MG63 (cell line): Measurements from ENCODE around the gene PALLD. TPM values are rescaled to one million over a fixed set of nuclear protein-coding genes. Genes with fewer than 3 reads are reported as not detected.
A peak's percentile ranks its signal among the peaks of the same experiment; 100 is the strongest.

Experiments
- DNase-seq: peaks from one replicate; pipeline ENCODE4 v3.0.0-alpha.2; 2020
- H3K27me3 ChIP-seq: fragments of 250-450 bp; sonication (Bioruptor Pico); 2 replicates; pipeline ENCODE4 v1.5.1; 2020; ENCODE audit warnings: mild to moderate bottlenecking, moderate library complexity
- H3K36me3 ChIP-seq: fragments of 250-450 bp; sonication (Bioruptor Pico); 2 replicates; pipeline ENCODE4 v1.5.1; 2020; ENCODE audit warnings: mild to moderate bottlenecking, moderate library complexity
- H3K4me3 ChIP-seq: fragments of 250-450 bp; sonication (Bioruptor Pico); 2 replicates; pipeline ENCODE4 v1.5.1; 2020; ENCODE audit warnings: mild to moderate bottlenecking, moderate library complexity
- H3K9me3 ChIP-seq: fragments of 250-450 bp; sonication (Bioruptor Pico); 2 replicates; pipeline ENCODE4 v1.5.1; 2020; ENCODE audit warnings: mild to moderate bottlenecking, moderate library complexity
- total RNA-seq: library from RNA; depleted of rRNA; stranded (reverse); fragments of >200 nt; shearing (Covaris generic); gene quantifications from 2 replicates; pipeline ENCODE4 v1.2.3, GENCODE V29; 2014; ENCODE audit warnings: low replicate concordance

The PALLD gene
- total RNA-seq, 1 experiment from 2014 or later: 40.2 TPM

DNA sequence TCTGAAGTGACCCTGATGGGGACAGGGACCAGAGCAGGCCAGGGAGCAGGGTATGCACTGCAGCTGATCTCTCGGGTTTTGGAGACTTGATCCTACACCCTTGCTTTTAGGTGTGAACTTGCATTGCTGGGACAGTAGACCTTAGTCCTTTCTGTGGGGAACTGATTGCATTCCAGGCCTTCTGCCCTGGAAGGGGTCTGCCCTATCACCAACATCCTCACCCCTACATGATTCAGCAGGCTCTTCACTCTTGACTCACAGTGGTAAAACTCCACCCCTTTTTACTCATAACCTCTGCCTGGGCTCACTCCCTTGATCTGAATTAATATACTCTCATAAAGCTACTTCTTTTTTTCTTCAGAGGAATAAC lies 10.0 kb upstream of the PALLD start:
- DNase-seq: peak; percentile 50
- Histone ChIP-seq H3K36me3 (no peaks in the 10 kb centered on the region), H3K27me3 (no peaks in the 10 kb centered on the region), H3K4me3 (no peak overlapping the region), H3K9me3 (no peaks in the 10 kb centered on the region)

DNA sequence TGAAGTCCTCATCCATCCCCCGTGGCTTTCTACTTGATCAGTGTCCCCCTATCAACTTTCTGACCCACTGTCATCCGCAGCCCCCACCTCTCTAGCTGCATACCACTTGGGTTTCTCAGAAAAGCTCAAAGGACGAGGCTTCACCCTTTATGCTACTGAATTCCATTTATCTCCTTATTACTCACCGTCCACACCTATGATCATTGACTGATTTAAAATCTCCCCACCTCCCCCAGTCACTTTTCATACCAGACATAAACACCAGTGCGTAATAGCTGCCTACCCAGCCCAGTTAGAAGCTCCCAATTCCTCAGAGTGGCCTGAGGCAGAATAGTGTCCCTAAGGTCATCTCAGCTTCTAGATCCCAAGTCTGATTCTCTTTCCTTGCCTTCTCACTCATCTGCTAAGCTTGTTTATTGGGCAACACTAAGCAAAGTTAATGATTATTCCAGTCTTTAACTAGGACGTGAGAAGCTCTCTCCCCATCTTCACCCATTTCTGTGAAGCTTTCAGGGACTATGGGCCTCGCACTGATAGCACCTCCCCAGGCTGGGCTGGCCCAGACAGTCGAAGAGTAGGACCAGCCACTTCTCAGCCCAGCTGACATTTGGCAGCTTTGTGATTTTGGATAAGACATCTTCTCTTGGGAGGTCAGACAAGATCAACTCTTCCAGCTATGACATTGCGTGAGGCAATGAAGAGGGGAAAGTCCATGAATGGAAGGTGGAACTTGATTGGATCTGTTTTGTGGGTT lies 9.4 kb upstream of the PALLD start:
- Histone ChIP-seq H3K36me3 (no peaks in the 10 kb centered on the region), H3K9me3 (no peaks in the 10 kb centered on the region), H3K4me3 (no peak overlapping the region), H3K27me3 (no peaks in the 10 kb centered on the region)
- no peak for DNase-seq

GRCh38 chr4:168488869-168489274 lies 8.0 kb upstream of the PALLD start:
- H3K4me3 ChIP-seq: no peak overlapping the region
- H3K27me3 ChIP-seq: no peaks in the 10 kb centered on the region
- H3K9me3 ChIP-seq: no peaks in the 10 kb centered on the region
- H3K36me3 ChIP-seq: no peaks in the 10 kb centered on the region
- no peak for DNase-seq

DNA sequence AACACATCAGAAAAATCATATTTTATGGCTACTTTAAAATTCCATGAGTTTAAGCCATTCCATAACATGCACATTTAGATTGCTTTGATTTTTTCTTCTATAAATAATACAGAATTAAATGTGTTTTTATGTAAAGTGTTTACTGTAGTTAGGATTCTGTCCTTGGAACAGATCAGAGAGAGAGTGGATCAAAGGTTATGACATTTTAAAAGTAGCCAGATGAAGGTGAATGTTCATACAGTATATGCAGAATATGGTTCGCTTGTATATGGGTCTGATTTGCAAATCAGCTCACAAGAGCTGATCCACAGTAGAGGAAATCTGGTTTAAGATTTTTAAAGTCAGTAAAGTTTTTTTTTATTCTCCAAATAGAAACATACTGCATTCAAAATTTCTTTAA lies 7.2 kb upstream of the PALLD start:
- no peaks in the 10 kb centered on the region for H3K36me3 ChIP-seq
- H3K27me3 ChIP-seq: no peaks in the 10 kb centered on the region
- no peaks in the 10 kb centered on the region for H3K9me3 ChIP-seq
- H3K4me3 ChIP-seq: no peak overlapping the region
- no peak for DNase-seq

DNA sequence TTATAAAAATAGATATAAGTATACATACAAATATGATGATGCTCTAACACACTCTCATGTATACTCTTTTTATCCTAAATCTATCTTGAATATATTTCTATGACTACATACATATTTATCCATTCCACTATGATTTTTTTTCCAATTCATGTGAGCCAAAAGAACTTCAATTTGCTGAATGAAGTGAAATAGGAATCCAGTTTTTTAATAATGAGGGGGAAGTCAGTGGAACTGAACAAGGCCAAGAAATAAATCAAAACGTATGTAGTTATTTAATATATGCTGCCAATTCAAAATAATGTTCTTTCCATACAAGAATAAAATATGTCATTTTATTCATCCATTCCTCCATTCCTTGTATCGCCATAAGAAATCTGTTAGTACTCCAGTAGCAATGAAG lies 6.1 kb upstream of the PALLD start:
- H3K27me3 ChIP-seq: no peaks in the 10 kb centered on the region
- no peak for DNase-seq
- no peaks in the 10 kb centered on the region for H3K36me3 ChIP-seq
- no peaks in the 10 kb centered on the region for H3K9me3 ChIP-seq
- no peak overlapping the region for H3K4me3 ChIP-seq

GRCh38 chr4:168491563-168491962 lies 5.3 kb upstream of the PALLD start:
- H3K9me3 ChIP-seq: no peaks in the 10 kb centered on the region
- H3K4me3 ChIP-seq: no peak overlapping the region
- H3K27me3 ChIP-seq: no peaks in the 10 kb centered on the region
- no peak for DNase-seq
- no peaks in the 10 kb centered on the region for H3K36me3 ChIP-seq

- Histone ChIP-seq H3K9me3 (no peaks in the 10 kb centered on the region), H3K4me3 (no peak overlapping the region), H3K27me3 (no peaks in the 10 kb centered on the region), H3K36me3 (no peaks in the 10 kb centered on the region)
- DNase-seq: no peak
Observed at GRCh38 chr4:168498251-168498650, 1.4 kb downstream of the PALLD start.

DNA sequence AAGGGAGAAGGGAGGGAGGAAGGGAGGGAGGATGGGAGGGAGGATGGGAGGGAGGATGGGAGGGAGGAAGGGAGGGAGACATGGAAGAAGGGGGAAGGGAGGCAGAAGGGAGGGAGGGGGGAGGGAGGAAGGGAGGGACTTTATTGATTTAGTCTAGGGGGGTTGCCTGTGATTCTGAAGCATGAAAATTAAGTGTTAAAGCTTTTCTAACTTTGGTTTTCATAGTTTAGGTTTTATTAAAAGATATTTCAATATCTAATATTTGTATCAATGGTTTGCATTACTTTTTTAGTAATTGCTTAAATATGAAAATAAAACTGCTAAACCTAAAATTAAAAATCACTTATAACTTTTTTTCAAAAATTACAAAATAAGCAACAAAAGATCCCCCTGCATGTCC lies 2.4 kb downstream of the PALLD start:
- H3K4me3 ChIP-seq: no peak overlapping the region
- H3K27me3 ChIP-seq: no peaks in the 10 kb centered on the region
- no peaks in the 10 kb centered on the region for H3K36me3 ChIP-seq
- no peaks in the 10 kb centered on the region for H3K9me3 ChIP-seq
- DNase-seq: no peak

- H3K36me3 ChIP-seq: no peaks in the 10 kb centered on the region
- no peaks in the 10 kb centered on the region for H3K9me3 ChIP-seq
- DNase-seq: no peak
Observed at GRCh38 chr4:168501407-168501806, 4.6 kb downstream of the PALLD start.

DNA sequence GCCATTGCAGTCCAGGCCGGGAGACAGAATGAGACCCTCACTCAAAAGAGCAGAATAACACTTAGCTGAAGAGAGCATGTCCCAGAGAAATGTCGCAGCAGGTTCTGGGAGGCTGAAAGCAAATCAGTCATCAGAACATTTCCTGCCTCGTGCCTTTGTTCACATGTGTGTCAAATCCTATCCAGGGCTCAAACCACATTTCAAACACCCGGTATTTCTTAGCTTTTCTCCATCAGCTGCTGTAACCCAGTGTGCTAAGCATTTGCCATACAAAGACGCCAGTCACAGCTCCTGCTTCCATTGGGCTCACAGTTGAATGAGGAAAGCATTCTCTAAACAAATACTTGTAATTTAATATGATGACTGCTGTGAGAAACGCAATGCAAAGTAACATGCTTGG lies 6.0 kb downstream of the PALLD start:
- H3K9me3 ChIP-seq: no peaks in the 10 kb centered on the region
- DNase-seq: no peak

More at GRCh38 chr4:168501407-168501806, 4.6 kb downstream of the PALLD start:
- H3K4me3 ChIP-seq: no peak overlapping the region
- H3K27me3 ChIP-seq: no peaks in the 10 kb centered on the region

DNA sequence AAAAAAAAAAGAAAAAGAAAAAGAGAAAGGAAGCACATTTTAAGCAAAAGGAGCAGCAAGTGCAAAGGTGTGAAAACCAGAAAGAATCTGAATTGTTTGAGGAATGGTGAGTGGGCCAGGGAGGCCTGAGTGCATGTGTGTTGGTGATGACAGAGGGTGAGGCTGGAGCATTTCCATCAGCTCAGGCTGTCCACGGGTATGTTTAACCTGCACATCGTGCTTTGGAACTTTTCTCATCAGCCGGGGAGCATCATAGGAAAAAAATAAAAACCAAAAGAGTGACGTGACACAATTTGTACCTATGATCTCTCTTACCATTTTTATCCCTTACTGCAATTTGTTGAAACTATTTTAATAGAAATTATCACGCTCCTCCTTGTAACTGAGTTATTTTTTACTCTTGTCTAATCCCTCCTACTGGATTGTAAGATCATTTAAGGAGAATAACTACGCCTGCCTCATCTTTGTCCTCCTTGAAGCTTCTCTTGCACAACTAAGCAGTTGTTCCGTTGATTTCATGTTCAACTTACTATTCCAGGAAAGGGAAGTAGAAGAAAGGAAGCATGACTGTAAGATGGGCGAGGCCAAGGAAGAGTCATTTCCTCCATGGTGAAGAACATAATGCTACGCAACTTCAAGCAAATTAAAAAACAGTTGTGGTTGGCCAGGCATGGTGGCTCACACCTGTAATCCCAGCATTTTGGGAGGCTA lies 7.0 kb downstream of the PALLD start:
- Histone ChIP-seq H3K36me3 (no peaks in the 10 kb centered on the region), H3K27me3 (no peaks in the 10 kb centered on the region), H3K4me3 (no peak overlapping the region), H3K9me3 (no peaks in the 10 kb centered on the region)
- no peak for DNase-seq

More for the DNA sequence above, 6.0 kb downstream of the PALLD start:
- Histone ChIP-seq H3K36me3 (no peaks in the 10 kb centered on the region), H3K27me3 (no peaks in the 10 kb centered on the region), H3K4me3 (no peak overlapping the region)

GRCh38 chr4:168504526-168504925 lies 7.7 kb downstream of the PALLD start:
- H3K36me3 ChIP-seq: no peaks in the 10 kb centered on the region
- no peak overlapping the region for H3K4me3 ChIP-seq
- H3K27me3 ChIP-seq: no peaks in the 10 kb centered on the region
- H3K9me3 ChIP-seq: no peaks in the 10 kb centered on the region
- no peak for DNase-seq

- no peaks in the 10 kb centered on the region for H3K9me3 ChIP-seq
- no peak overlapping the region for H3K4me3 ChIP-seq
- no peak for DNase-seq
- no peaks in the 10 kb centered on the region for H3K36me3 ChIP-seq
- H3K27me3 ChIP-seq: no peaks in the 10 kb centered on the region
Observed at GRCh38 chr4:168506014-168506413, 9.2 kb downstream of the PALLD start.

GRCh38 chr4:168507178-168507815 lies 10.4 kb downstream of the PALLD start:
- no peaks in the 10 kb centered on the region for H3K36me3 ChIP-seq
- no peaks in the 10 kb centered on the region for H3K9me3 ChIP-seq
- no peak for DNase-seq
- H3K4me3 ChIP-seq: no peak overlapping the region
- H3K27me3 ChIP-seq: no peaks in the 10 kb centered on the region

DNA sequence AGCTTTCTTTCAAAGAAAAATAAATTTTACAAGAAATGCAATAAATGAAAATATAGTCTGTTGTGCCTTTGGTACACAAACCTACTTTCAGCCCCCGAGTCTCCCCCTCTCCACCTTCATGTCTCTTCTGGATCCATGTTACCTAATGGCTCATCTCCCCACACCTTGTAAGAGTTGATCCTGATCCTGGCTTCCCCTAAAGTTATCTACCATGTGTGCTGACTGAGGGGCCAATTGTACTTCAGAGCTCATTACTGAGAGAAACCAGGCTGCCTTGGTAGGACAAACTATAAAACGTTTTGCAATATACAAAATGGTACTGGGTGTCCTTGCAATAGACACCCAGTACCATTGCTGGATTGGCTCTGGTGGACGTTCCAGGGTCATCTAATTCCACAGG lies 11.8 kb downstream of the PALLD start:
- no peaks in the 10 kb centered on the region for H3K27me3 ChIP-seq
- DNase-seq: no peak
- H3K9me3 ChIP-seq: no peaks in the 10 kb centered on the region
- H3K36me3 ChIP-seq: no peaks in the 10 kb centered on the region
- no peak overlapping the region for H3K4me3 ChIP-seq

GRCh38 chr4:168509786-168510185 lies 12.9 kb downstream of the PALLD start:
- Histone ChIP-seq H3K4me3 (no peak overlapping the region), H3K36me3 (no peaks in the 10 kb centered on the region), H3K27me3 (no peaks in the 10 kb centered on the region), H3K9me3 (no peaks in the 10 kb centered on the region)
- DNase-seq: no peak

DNA sequence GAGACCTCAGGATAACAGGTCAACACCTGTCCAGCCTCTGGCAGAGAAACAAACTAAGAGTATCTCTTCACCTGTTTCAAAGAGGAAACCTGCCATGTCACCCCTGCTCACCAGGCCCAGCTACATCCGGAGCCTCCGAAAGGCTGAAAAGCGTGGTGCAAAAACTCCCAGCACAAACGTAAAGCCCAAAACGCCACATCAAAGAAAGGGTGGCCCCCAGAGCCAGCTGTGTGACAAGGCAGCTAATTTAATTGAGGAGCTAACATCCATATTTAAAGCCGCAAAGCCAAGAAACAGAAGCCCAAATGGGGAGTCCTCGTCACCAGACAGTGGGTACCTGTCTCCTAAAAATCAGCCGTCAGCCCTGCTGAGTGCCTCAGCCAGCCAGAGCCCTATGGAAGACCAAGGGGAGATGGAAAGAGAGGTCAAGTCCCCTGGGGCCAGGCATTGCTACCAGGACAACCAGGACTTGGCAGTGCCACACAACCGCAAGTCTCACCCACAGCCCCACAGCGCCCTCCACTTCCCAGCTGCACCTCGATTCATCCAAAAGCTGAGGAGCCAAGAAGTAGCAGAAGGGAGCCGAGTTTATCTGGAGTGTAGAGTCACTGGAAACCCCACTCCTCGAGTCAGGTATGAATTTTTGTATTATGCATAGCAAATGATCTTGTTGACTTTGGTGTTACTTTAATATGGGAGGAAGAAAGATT lies 15.1 kb downstream of the PALLD start:
- Histone ChIP-seq H3K36me3 (no peaks in the 10 kb centered on the region), H3K9me3 (no peaks in the 10 kb centered on the region), H3K27me3 (no peaks in the 10 kb centered on the region), H3K4me3 (no peak overlapping the region)
- DNase-seq: no peak
